Measurements from ENCODE around the gene AFP. TPM values are rescaled to one million over a fixed set of nuclear protein-coding genes. Genes with fewer than 3 reads are reported as not detected.

AFP gene
- polyA plus RNA-seq, 1 donor from 2014 or later = not detected

- H3F3A ChIP-seq (ENCODE audit: insufficient read depth, low read length, poor library complexity, severe bottlenecking) = no peaks in the 10 kb centered on the region
- no peak overlapping the region for H3K4me2 ChIP-seq (ENCODE audit: low read length)
- H3K9me2 ChIP-seq (ENCODE audit: insufficient read depth, low read length) = no peaks in the 10 kb centered on the region
- H3K27ac ChIP-seq (ENCODE audit: low read length) = no peak overlapping the region
- H3K79me2 ChIP-seq (replicated peaks; ENCODE audit: insufficient read depth, low read length) = no peaks in the 10 kb centered on the region
- H3K9ac ChIP-seq (ENCODE audit: low read length) = no peak overlapping the region
- no peak overlapping the region for H2AFZ ChIP-seq (ENCODE audit: low read depth, low read length)
- no peaks in the 10 kb centered on the region for H3K27me3 ChIP-seq (ENCODE audit: insufficient read depth, low read depth, low read length)
- H3K36me3 ChIP-seq (ENCODE audit: insufficient read depth, low read length) = no peaks in the 10 kb centered on the region
- no peak for TF ChIP-seq CTCF (IDR thresholded peaks at IDR 0.05; ENCODE audit: poor library complexity, severe bottlenecking)
- TF ChIP-seq EP300 (conservative IDR thresholded peaks at IDR 0.05; ENCODE audit: poor library complexity, severe bottlenecking) = no peak
- no peak for TF ChIP-seq RAD21 (conservative IDR thresholded peaks at IDR 0.05)
- no peak for TF ChIP-seq REST (IDR thresholded peaks at IDR 0.05; ENCODE audit: borderline replicate concordance)
- no peak for TF ChIP-seq EZH2 (IDR thresholded peaks at IDR 0.05; ENCODE audit: borderline replicate concordance, insufficient read depth, low read length, poor library complexity, severe bottlenecking)
- no peak for TF ChIP-seq MXI1 (conservative IDR thresholded peaks at IDR 0.05; ENCODE audit: poor library complexity, severe bottlenecking)
- TF ChIP-seq POLR2AphosphoS5 (IDR thresholded peaks at IDR 0.05) = no peak
- TF ChIP-seq SMC3 (conservative IDR thresholded peaks at IDR 0.05; ENCODE audit: poor library complexity) = no peak
- TF ChIP-seq TAF1 (IDR thresholded peaks at IDR 0.05; ENCODE audit: low read depth) = no peak
- no peak overlapping the region for H3K4me3 ChIP-seq (ENCODE audit: low read length)
- no peaks in the 10 kb centered on the region for H4K20me1 ChIP-seq (ENCODE audit: insufficient read depth)
- H3K9me3 ChIP-seq (ENCODE audit: low read length) = no peaks in the 10 kb centered on the region
Measured at GRCh38 chr4:73409012-73409862, 26.8 kb upstream of the AFP start.

- Histone ChIP-seq H3K4me2 (ENCODE audit: low read length) (no peak overlapping the region), H3K79me2 (replicated peaks; ENCODE audit: insufficient read depth, low read length) (no peaks in the 10 kb centered on the region), H3K9me3 (ENCODE audit: low read length) (no peaks in the 10 kb centered on the region), H3K27me3 (ENCODE audit: insufficient read depth, low read depth, low read length) (no peaks in the 10 kb centered on the region), H3F3A (ENCODE audit: insufficient read depth, low read length, poor library complexity, severe bottlenecking) (no peaks in the 10 kb centered on the region), H3K9me2 (ENCODE audit: insufficient read depth, low read length) (no peaks in the 10 kb centered on the region), H3K36me3 (ENCODE audit: insufficient read depth, low read length) (no peaks in the 10 kb centered on the region), H3K27ac (ENCODE audit: low read length) (no peak overlapping the region), H3K9ac (ENCODE audit: low read length) (no peak overlapping the region), H3K4me3 (ENCODE audit: low read length) (no peak overlapping the region), H2AFZ (ENCODE audit: low read depth, low read length) (no peak overlapping the region), H4K20me1 (ENCODE audit: insufficient read depth) (no peaks in the 10 kb centered on the region)
- TF ChIP-seq CTCF (IDR thresholded peaks at IDR 0.05; ENCODE audit: poor library complexity, severe bottlenecking) (no peak), POLR2AphosphoS5 (IDR thresholded peaks at IDR 0.05) (no peak), EP300 (conservative IDR thresholded peaks at IDR 0.05; ENCODE audit: poor library complexity, severe bottlenecking) (no peak), RAD21 (conservative IDR thresholded peaks at IDR 0.05) (no peak), MXI1 (conservative IDR thresholded peaks at IDR 0.05; ENCODE audit: poor library complexity, severe bottlenecking) (no peak), EZH2 (IDR thresholded peaks at IDR 0.05; ENCODE audit: borderline replicate concordance, insufficient read depth, low read length, poor library complexity, severe bottlenecking) (no peak), TAF1 (IDR thresholded peaks at IDR 0.05; ENCODE audit: low read depth) (no peak), REST (IDR thresholded peaks at IDR 0.05; ENCODE audit: borderline replicate concordance) (no peak), SMC3 (conservative IDR thresholded peaks at IDR 0.05; ENCODE audit: poor library complexity) (no peak)
Measured at GRCh38 chr4:73409978-73410548, 26.0 kb upstream of the AFP start.

Data from neural cell (in vitro differentiated cells).